Parathyroid adenoma (tissue), 2 donors: ENCODE data around the gene SCLT1.

Experiments
- H2AFZ ChIP-seq: fragments of 300-600 bp; sonication (generic); one replicate; pipeline ENCODE4 v1.7.0; 2017; ENCODE audit warnings: antibody characterized with exemption, mild to moderate bottlenecking
- H3K27ac ChIP-seq: fragments of 300-600 bp; sonication (generic); one replicate; pipeline ENCODE4 v1.7.0; 2017
- H3K27me3 ChIP-seq: fragments of 300-600 bp; sonication (generic); one replicate; pipeline ENCODE4 v1.7.0; 2017; ENCODE audit warnings: low read length; ENCODE audit not compliant: control insufficient read depth, insufficient read depth
- H3K36me3 ChIP-seq: fragments of 300-600 bp; sonication (generic); one replicate; pipeline ENCODE4 v1.7.0; 2017; ENCODE audit warnings: low read length; ENCODE audit not compliant: control insufficient read depth, insufficient read depth
- H3K4me1 ChIP-seq: fragments of 300-600 bp; sonication (generic); one replicate; pipeline ENCODE4 v1.7.0; 2017; ENCODE audit warnings: control low read depth
- H3K4me2 ChIP-seq: fragments of 300-600 bp; sonication (generic); one replicate; pipeline ENCODE4 v1.7.0; 2017; ENCODE audit warnings: low read length
- H3K4me3 ChIP-seq: fragments of 300-600 bp; sonication (generic); one replicate; pipeline ENCODE4 v1.7.0; 2017; ENCODE audit warnings: low read depth, low read length
- H3K79me2 ChIP-seq: fragments of 300-600 bp; sonication (generic); one replicate; pipeline ENCODE4 v1.7.0; 2017; ENCODE audit warnings: control low read depth
- H3K9ac ChIP-seq: fragments of 300-600 bp; sonication (generic); one replicate; pipeline ENCODE4 v1.7.0; 2017; ENCODE audit warnings: mild to moderate bottlenecking
- H3K9me3 ChIP-seq: fragments of 300-600 bp; sonication (generic); one replicate; pipeline ENCODE4 v1.7.0; 2017; ENCODE audit warnings: low read length; ENCODE audit not compliant: control insufficient read depth
- TF ChIP-seq, protein P1 (sequence below): fragments of 300-600 bp; sonication (generic); IDR thresholded peaks from one replicate; pipeline ENCODE4 v1.7.0; 2017; ENCODE audit warnings: antibody characterized with exemption, mild to moderate bottlenecking
- donor health status: primary hyperparathyroidism.

SCLT1 gene

GRCh38 chr4:128859887-128860677, 233.3 kb downstream of the SCLT1 start:
- Histone ChIP-seq H3K4me2 (no peak overlapping the region), H3K4me1 (no peaks in the 10 kb centered on the region), H3K9me3 (no peaks in the 10 kb centered on the region), H3K27ac (no peak overlapping the region), H2AFZ (no peak overlapping the region), H3K79me2 (no peaks in the 10 kb centered on the region), H3K4me3 (no peak overlapping the region), H3K9ac (no peak overlapping the region), H3K36me3 (no peaks in the 10 kb centered on the region), H3K27me3 (no peaks in the 10 kb centered on the region)
- TF ChIP-seq, protein P1, sequence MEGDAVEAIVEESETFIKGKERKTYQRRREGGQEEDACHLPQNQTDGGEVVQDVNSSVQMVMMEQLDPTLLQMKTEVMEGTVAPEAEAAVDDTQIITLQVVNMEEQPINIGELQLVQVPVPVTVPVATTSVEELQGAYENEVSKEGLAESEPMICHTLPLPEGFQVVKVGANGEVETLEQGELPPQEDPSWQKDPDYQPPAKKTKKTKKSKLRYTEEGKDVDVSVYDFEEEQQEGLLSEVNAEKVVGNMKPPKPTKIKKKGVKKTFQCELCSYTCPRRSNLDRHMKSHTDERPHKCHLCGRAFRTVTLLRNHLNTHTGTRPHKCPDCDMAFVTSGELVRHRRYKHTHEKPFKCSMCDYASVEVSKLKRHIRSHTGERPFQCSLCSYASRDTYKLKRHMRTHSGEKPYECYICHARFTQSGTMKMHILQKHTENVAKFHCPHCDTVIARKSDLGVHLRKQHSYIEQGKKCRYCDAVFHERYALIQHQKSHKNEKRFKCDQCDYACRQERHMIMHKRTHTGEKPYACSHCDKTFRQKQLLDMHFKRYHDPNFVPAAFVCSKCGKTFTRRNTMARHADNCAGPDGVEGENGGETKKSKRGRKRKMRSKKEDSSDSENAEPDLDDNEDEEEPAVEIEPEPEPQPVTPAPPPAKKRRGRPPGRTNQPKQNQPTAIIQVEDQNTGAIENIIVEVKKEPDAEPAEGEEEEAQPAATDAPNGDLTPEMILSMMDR: no peak

- no peak overlapping the region for H2AFZ ChIP-seq
- no peaks in the 10 kb centered on the region for H3K79me2 ChIP-seq
- H3K27me3 ChIP-seq: no peaks in the 10 kb centered on the region
- no peaks in the 10 kb centered on the region for H3K9me3 ChIP-seq
- no peak overlapping the region for H3K4me3 ChIP-seq
- no peak overlapping the region for H3K27ac ChIP-seq
- H3K4me2 ChIP-seq: no peak overlapping the region
- H3K36me3 ChIP-seq: no peaks in the 10 kb centered on the region
- TF ChIP-seq, protein P1: no peak
- no peaks in the 10 kb centered on the region for H3K4me1 ChIP-seq
- no peak overlapping the region for H3K9ac ChIP-seq
Measured at GRCh38 chr4:128858879-128859671, 234.3 kb downstream of the SCLT1 start.

- no peaks in the 10 kb centered on the region for H3K79me2 ChIP-seq
- no peaks in the 10 kb centered on the region for H3K36me3 ChIP-seq
- no peak overlapping the region for H3K27ac ChIP-seq
- no peak overlapping the region for H3K9ac ChIP-seq
- H3K27me3 ChIP-seq: no peaks in the 10 kb centered on the region
- no peak overlapping the region for H3K4me2 ChIP-seq
- H2AFZ ChIP-seq: no peak overlapping the region
- H3K4me3 ChIP-seq: no peak overlapping the region
- no peaks in the 10 kb centered on the region for H3K9me3 ChIP-seq
- TF ChIP-seq, protein P1: no peak
- H3K4me1 ChIP-seq: no peaks in the 10 kb centered on the region
Measured at GRCh38 chr4:128856246-128856645, 237.1 kb downstream of the SCLT1 start.

DNA sequence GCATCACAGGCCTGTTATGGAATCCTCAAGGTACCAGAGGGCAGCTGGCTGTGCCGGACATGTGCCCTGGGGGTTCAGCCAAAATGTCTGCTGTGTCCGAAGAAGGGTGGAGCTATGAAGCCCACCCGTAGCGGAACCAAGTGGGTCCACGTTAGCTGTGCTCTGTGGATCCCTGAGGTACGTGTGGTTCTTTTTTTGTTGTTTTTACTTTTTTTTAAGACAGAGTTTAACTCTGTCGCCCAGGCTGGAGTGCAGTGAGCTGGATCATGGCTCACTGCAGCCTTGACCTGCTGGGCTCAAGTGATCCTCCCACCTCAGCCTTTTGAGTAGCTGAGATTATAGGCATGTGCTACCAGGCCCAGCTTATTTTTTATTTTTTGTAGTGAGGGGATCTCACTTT, 237.7 kb downstream of the SCLT1 start:
- Histone ChIP-seq H3K4me1 (no peaks in the 10 kb centered on the region), H3K4me3 (no peak overlapping the region), H3K4me2 (no peak overlapping the region), H3K27me3 (no peaks in the 10 kb centered on the region), H3K36me3 (no peaks in the 10 kb centered on the region), H3K27ac (no peak overlapping the region), H3K9me3 (no peaks in the 10 kb centered on the region), H3K79me2 (no peaks in the 10 kb centered on the region), H2AFZ (no peak overlapping the region), H3K9ac (no peak overlapping the region)
- TF ChIP-seq, protein P1: no peak
